C4-2B (cell line): ENCODE results near the gene PRIMA1.

Experiments used
- ZFX ChIP-seq: fragments of 450-650 bp; IDR thresholded peaks from 2 replicates; pipeline ENCODE4 v1.6.1; 2017
- TF ChIP-seq, protein P1 (sequence below): fragments of 450-650 bp; conservative IDR thresholded peaks from 2 replicates; pipeline ENCODE4 v1.5.1; 2017; ENCODE audit warnings: mild to moderate bottlenecking

- TF ChIP-seq, protein P1, sequence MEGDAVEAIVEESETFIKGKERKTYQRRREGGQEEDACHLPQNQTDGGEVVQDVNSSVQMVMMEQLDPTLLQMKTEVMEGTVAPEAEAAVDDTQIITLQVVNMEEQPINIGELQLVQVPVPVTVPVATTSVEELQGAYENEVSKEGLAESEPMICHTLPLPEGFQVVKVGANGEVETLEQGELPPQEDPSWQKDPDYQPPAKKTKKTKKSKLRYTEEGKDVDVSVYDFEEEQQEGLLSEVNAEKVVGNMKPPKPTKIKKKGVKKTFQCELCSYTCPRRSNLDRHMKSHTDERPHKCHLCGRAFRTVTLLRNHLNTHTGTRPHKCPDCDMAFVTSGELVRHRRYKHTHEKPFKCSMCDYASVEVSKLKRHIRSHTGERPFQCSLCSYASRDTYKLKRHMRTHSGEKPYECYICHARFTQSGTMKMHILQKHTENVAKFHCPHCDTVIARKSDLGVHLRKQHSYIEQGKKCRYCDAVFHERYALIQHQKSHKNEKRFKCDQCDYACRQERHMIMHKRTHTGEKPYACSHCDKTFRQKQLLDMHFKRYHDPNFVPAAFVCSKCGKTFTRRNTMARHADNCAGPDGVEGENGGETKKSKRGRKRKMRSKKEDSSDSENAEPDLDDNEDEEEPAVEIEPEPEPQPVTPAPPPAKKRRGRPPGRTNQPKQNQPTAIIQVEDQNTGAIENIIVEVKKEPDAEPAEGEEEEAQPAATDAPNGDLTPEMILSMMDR: no peak
- TF ChIP-seq ZFX: no peak
These were observed 15.4 kb upstream of the PRIMA1 start for GRCh38 chr14:93803408-93804318.
